ENCODE results near the gene NDUFA9. TPM values are rescaled to one million over a fixed set of nuclear protein-coding genes. Genes with fewer than 3 reads are reported as not detected.

Gene NDUFA9
- total RNA-seq, 1 donor from 2014 or later: 68.5 TPM

DNA sequence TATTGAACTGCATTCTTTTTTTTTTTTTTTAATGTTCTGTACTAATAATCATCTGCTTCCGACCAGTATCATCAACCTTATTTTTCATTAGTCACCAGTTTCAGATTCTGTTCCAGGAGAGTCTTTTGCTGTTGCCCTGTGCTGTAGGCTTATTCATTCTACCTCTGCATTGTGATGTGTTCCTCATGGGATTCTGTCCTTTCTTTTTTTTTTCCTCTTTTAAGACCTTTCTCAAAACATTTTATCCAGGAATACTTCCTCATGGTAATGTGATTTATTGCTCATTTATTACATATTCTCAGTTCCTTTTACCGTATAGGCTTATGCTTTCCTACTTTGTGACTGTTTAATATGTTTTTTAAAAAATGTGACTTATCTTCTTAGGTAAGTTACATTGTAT lies 4.8 kb downstream of the NDUFA9 start:
- ATAC-seq (no peak), DNase-seq (no peak)
- no peaks in the 10 kb centered on the region for H3K27me3 ChIP-seq (ENCODE audit: low read depth)
- peaks cover 26% of the 10 kb centered on the region for H3K4me1 ChIP-seq
- intact Hi-C loops (cut with DNase I): no loop called here
- TF ChIP-seq, protein P1, sequence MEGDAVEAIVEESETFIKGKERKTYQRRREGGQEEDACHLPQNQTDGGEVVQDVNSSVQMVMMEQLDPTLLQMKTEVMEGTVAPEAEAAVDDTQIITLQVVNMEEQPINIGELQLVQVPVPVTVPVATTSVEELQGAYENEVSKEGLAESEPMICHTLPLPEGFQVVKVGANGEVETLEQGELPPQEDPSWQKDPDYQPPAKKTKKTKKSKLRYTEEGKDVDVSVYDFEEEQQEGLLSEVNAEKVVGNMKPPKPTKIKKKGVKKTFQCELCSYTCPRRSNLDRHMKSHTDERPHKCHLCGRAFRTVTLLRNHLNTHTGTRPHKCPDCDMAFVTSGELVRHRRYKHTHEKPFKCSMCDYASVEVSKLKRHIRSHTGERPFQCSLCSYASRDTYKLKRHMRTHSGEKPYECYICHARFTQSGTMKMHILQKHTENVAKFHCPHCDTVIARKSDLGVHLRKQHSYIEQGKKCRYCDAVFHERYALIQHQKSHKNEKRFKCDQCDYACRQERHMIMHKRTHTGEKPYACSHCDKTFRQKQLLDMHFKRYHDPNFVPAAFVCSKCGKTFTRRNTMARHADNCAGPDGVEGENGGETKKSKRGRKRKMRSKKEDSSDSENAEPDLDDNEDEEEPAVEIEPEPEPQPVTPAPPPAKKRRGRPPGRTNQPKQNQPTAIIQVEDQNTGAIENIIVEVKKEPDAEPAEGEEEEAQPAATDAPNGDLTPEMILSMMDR (IDR thresholded peaks at IDR 0.05): no peak
- peaks cover 46% of the 10 kb centered on the region for H3K36me3 ChIP-seq
- no peak overlapping the region for H3K4me3 ChIP-seq
- H3K9me3 ChIP-seq: no peaks in the 10 kb centered on the region
- no peak overlapping the region for H3K27ac ChIP-seq

DNA sequence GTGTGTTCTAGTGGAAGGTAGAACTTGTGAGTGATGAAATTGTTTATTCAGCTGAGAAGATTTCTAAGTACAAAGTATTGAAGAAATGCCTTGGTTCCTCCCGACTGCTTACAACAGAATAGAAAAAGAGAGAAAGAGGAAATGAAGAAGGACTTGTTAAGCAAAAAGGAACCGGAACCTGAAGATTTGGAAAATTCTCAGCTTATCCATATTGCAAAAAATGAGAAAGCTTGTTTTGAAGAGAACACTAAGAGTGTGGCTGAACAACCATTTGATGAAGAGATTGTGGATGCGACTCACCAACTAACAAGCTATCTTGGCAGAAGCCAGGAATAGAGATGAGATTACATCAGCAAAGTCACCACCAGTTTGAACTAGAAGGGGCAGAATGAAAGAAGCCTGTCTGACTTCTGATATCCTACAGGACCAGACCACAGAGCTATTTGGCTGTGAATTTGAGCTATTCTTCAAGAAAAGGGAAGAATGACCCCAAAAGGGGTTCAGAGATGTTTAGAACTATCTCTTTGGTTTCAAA lies 15.1 kb downstream of the NDUFA9 start:
- Histone ChIP-seq H3K9me3 (no peaks in the 10 kb centered on the region), H3K4me3 (no peak overlapping the region), H3K4me1 (no peaks in the 10 kb centered on the region), H3K27ac (no peak overlapping the region), H3K36me3 (peaks cover 100% of the 10 kb centered on the region), H3K27me3 (ENCODE audit: low read depth) (no peaks in the 10 kb centered on the region)
- ATAC-seq (no peak), DNase-seq (no peak)
- TF ChIP-seq, protein P1 (IDR thresholded peaks at IDR 0.05): no peak
- intact Hi-C loops (cut with DNase I): no loop called here

DNA sequence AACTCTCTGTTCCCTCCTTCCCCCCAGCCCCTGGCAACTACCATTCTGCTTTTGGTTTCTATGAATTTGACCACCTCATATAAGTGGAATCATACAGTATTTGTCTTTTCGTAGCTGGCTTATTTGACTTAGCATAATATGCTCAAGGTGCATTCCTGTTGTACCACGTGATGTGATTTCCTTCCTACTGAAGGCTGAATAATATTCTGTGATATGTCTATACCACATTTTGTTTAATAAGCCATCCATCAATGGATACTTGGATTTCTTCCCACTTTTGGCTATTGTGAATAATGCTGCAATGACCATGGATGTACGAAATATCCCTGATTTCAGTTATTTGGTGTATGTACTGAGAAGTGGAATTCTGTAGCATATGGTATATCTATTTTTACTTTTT lies 16.3 kb downstream of the NDUFA9 start:
- TF ChIP-seq, protein P1 (IDR thresholded peaks at IDR 0.05): no peak

DNA sequence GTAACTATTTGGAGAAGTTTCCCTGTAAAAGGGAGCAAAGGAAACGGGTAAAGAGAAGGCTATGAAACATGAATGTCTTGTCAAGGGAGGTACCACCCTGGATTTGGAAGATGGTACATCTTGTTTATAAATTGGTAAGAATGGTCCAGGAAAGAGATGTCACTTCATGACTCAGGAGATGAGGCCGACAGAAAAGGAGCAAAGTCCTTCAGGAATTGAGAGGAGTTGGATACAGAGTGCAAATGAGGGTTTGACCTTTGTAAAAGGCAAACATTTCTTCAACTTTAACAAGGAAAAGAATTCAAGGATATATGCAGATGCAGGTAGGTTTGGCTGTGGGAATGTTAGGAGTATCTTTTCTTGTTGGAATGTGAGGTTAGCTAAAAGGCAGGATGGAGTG lies 30.8 kb downstream of the NDUFA9 start:
- TF ChIP-seq, protein P1 (IDR thresholded peaks at IDR 0.05): no peak
- Histone ChIP-seq H3K4me1 (no peaks in the 10 kb centered on the region), H3K27me3 (ENCODE audit: low read depth) (no peaks in the 10 kb centered on the region), H3K4me3 (no peak overlapping the region), H3K36me3 (peaks cover 32% of the 10 kb centered on the region), H3K9me3 (no peaks in the 10 kb centered on the region), H3K27ac (no peak overlapping the region)
- intact Hi-C loops (cut with DNase I): no loop called here
- no peak for DNase-seq
- ATAC-seq: no peak

More for the DNA sequence above, 16.3 kb downstream of the NDUFA9 start:
- no peak overlapping the region for H3K4me3 ChIP-seq
- ATAC-seq: no peak
- no peak overlapping the region for H3K27ac ChIP-seq
- no peaks in the 10 kb centered on the region for H3K27me3 ChIP-seq (ENCODE audit: low read depth)
- peaks cover 100% of the 10 kb centered on the region for H3K36me3 ChIP-seq
- DNase-seq: no peak
- intact Hi-C loops (cut with DNase I): no loop called here
- H3K4me1 ChIP-seq: no peaks in the 10 kb centered on the region
- H3K9me3 ChIP-seq: no peaks in the 10 kb centered on the region

DNA sequence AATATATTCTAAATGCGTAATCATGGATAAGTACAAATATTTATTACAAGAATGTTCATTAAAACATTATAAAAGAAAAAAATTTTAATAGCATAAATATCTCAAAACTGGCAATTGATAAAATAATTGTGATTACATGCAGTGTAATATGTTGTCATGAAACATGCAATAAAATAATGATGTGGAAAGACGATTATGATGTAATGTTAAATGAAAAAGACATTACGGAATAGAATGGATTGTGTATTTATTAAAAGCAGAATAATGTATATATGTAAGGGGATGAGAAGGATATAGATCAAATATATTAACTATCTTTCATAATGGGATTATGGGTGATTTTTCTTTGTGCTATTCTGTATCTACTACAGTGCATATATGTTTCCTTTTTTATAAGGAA lies 32.8 kb downstream of the NDUFA9 start:
- ATAC-seq (no peak), DNase-seq (no peak)
- no peaks in the 10 kb centered on the region for H3K27me3 ChIP-seq (ENCODE audit: low read depth)
- no peak overlapping the region for H3K4me3 ChIP-seq
- H3K36me3 ChIP-seq: peaks cover 52% of the 10 kb centered on the region
- H3K9me3 ChIP-seq: no peaks in the 10 kb centered on the region
- no peak overlapping the region for H3K27ac ChIP-seq
- intact Hi-C loops (cut with DNase I): no loop called here
- H3K4me1 ChIP-seq: no peaks in the 10 kb centered on the region
- TF ChIP-seq, protein P1 (IDR thresholded peaks at IDR 0.05): no peak

DNA sequence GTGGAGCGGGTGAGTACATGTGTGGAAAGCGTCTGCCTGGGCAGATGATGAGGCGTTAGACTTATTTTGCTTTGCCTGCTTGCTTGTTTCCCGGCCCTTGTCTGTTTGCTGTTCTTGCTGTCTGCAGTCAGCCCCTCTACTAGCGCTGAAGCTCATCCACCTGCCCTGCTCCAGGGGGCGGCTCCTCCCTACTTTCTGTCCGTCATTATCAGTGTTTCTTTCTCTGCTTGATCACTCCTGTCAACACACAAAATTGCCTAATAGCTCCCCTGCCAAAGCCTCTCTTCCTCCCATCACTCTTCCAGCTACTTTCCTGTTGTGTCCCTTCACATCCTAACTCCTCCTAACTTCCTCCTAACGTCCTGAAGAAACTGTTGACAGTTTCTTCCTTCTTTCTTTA lies 36.4 kb downstream of the NDUFA9 start:
- TF ChIP-seq, protein P1 (IDR thresholded peaks at IDR 0.05): no peak
- Histone ChIP-seq H3K4me3 (no peak overlapping the region), H3K27ac (no peak overlapping the region), H3K27me3 (ENCODE audit: low read depth) (no peaks in the 10 kb centered on the region), H3K36me3 (peaks cover 75% of the 10 kb centered on the region), H3K9me3 (no peaks in the 10 kb centered on the region), H3K4me1 (no peaks in the 10 kb centered on the region)
- ATAC-seq (no peak), DNase-seq (no peak)
- intact Hi-C loops (cut with DNase I): no loop called here

Data from lower lobe of right lung (tissue), 2 donors.